Measurements from ENCODE around the gene ABCA8. TPM values are rescaled to one million over a fixed set of nuclear protein-coding genes. Genes with fewer than 3 reads are reported as not detected.
A peak's percentile ranks its signal among the peaks of the same experiment; 100 is the strongest.

The ABCA8 gene
- total RNA-seq, 1 donor from 2014 or later: 72.2 TPM

- peak; percentile 6 for DNase-seq (ENCODE audit: low spot score)
These were observed 86.5 kb downstream of the ABCA8 start for GRCh38 chr17:68868708-68869107.

GRCh38 chr17:68867759-68868516 lies 87.3 kb downstream of the ABCA8 start:
- DNase-seq (ENCODE audit: low spot score): no peak

- DNase-seq (ENCODE audit: low spot score): no peak
These were observed 89.6 kb downstream of the ABCA8 start for GRCh38 chr17:68865584-68865983.

- DNase-seq (ENCODE audit: low spot score): no peak
These were observed 92.0 kb downstream of the ABCA8 start for GRCh38 chr17:68863091-68863652.

GRCh38 chr17:68861602-68862001 lies 93.6 kb downstream of the ABCA8 start:
- DNase-seq (ENCODE audit: low spot score): no peak

GRCh38 chr17:68860941-68861340 lies 94.3 kb downstream of the ABCA8 start:
- DNase-seq (ENCODE audit: low spot score): no peak

GRCh38 chr17:68854452-68854851 lies 100.7 kb downstream of the ABCA8 start:
- DNase-seq (ENCODE audit: low spot score): no peak

GRCh38 chr17:68853439-68853838 lies 101.8 kb downstream of the ABCA8 start:
- DNase-seq (ENCODE audit: low spot score): no peak

GRCh38 chr17:68853036-68853435 lies 102.2 kb downstream of the ABCA8 start:
- no peak for DNase-seq (ENCODE audit: low spot score)

GRCh38 chr17:68851890-68852289 lies 103.3 kb downstream of the ABCA8 start:
- no peak for DNase-seq (ENCODE audit: low spot score)

- peak; percentile 66 for DNase-seq (ENCODE audit: low spot score)
These were observed 104.3 kb downstream of the ABCA8 start for GRCh38 chr17:68850749-68851510.

GRCh38 chr17:68849673-68850610 lies 105.2 kb downstream of the ABCA8 start:
- peak; percentile 80 for DNase-seq (ENCODE audit: low spot score)

GRCh38 chr17:68847711-68848110 lies 107.5 kb downstream of the ABCA8 start:
- DNase-seq (ENCODE audit: low spot score): no peak

GRCh38 chr17:68843522-68843921 lies 111.7 kb downstream of the ABCA8 start:
- no peak for DNase-seq (ENCODE audit: low spot score)

- DNase-seq (ENCODE audit: low spot score): no peak
These were observed 115.1 kb downstream of the ABCA8 start for GRCh38 chr17:68840073-68840472.

- peak; percentile 12 for DNase-seq (ENCODE audit: low spot score)
These were observed 120.1 kb downstream of the ABCA8 start for GRCh38 chr17:68835071-68835470.

- DNase-seq (ENCODE audit: low spot score): no peak
These were observed 120.8 kb downstream of the ABCA8 start for GRCh38 chr17:68834328-68834836.

GRCh38 chr17:68832109-68832802 lies 122.9 kb downstream of the ABCA8 start:
- peak; percentile 37 for DNase-seq (ENCODE audit: low spot score)

- DNase-seq (ENCODE audit: low spot score): no peak
These were observed 124.0 kb downstream of the ABCA8 start for GRCh38 chr17:68831170-68831569.

- DNase-seq (ENCODE audit: low spot score): no peak
These were observed 124.9 kb downstream of the ABCA8 start for GRCh38 chr17:68830313-68830712.

- no peak for DNase-seq (ENCODE audit: low spot score)
These were observed 126.0 kb downstream of the ABCA8 start for GRCh38 chr17:68829211-68829610.
